Natural killer cell (primary cell): Measurements from ENCODE around the gene CABS1. TPM values are rescaled to one million over a fixed set of nuclear protein-coding genes. Genes with fewer than 3 reads are reported as not detected.

Experiments used
- ATAC-seq, 3 donors: fragments of 150-1000 bp in 2 of 3; fragments of 200-7000 bp in 1 of 3; cut with Tn5 transposase; 1 replicate in 1 of 3; 2 replicates in 2 of 3; pipeline ENCODE4 v1.10.0; 2021; ENCODE audit warnings: mild to moderate bottlenecking in 2 of 3, moderate library complexity in 2 of 3
- DNase-seq, 2 donors: peaks; one replicate each; pipeline versions ENCODE4 v3.0.0 to v3.0.0-alpha.2; 2013 to 2021; ENCODE audit warnings: mixed read lengths in 1 of 2
- H3K27ac ChIP-seq: one replicate; pipeline ENCODE4 v1.5.1; 2013; ENCODE audit warnings: mild to moderate bottlenecking, low read length
- H3K27me3 ChIP-seq: one replicate; pipeline ENCODE4 v1.6.1; 2013; ENCODE audit warnings: low read length; ENCODE audit not compliant: control insufficient read depth, insufficient read depth
- H3K36me3 ChIP-seq: one replicate; pipeline ENCODE4 v1.6.1; 2013; ENCODE audit warnings: low read length; ENCODE audit not compliant: control insufficient read depth, insufficient read depth
- H3K4me1 ChIP-seq: one replicate; pipeline ENCODE4 v1.6.1; 2013; ENCODE audit warnings: low read length; ENCODE audit not compliant: control insufficient read depth, insufficient read depth
- H3K4me3 ChIP-seq: one replicate; pipeline ENCODE4 v1.5.1; 2013; ENCODE audit warnings: low read length
- H3K9me3 ChIP-seq: one replicate; pipeline ENCODE4 v1.6.1; 2013; ENCODE audit warnings: low read length; ENCODE audit not compliant: control insufficient read depth, insufficient read depth
- H3K27ac Mint-ChIP-seq, 2 donors: one replicate each; pipeline ENCODE4 v1.8.0; 2022; ENCODE audit warnings: mild to moderate bottlenecking in 2 of 2, mixed read lengths in 2 of 2, moderate library complexity in 1 of 2
- H3K27me3 Mint-ChIP-seq, 2 donors: one replicate each; pipeline ENCODE4 v1.8.0; 2022; ENCODE audit warnings: low read depth in 2 of 2, mixed read lengths in 2 of 2
- H3K36me3 Mint-ChIP-seq: one replicate; pipeline ENCODE4 v1.8.0; 2022; ENCODE audit warnings: mixed read lengths
- H3K4me1 Mint-ChIP-seq, 2 donors: one replicate each; pipeline ENCODE4 v1.8.0; 2022; ENCODE audit warnings: mixed read lengths in 2 of 2
- H3K4me3 Mint-ChIP-seq: one replicate; pipeline ENCODE4 v1.8.0; 2022; ENCODE audit warnings: mild to moderate bottlenecking, moderate library complexity, mixed read lengths
- H3K9me3 Mint-ChIP-seq, 2 donors: one replicate each; pipeline ENCODE4 v1.8.0; 2022; ENCODE audit warnings: mixed read lengths in 2 of 2
- CTCF ChIP-seq: fragments of 200-600 bp; IDR thresholded peaks from one replicate; pipeline ENCODE4 v1.8.0; 2022; ENCODE audit warnings: antibody characterized with exemption
- WGBS: methylation state at CpG from one replicate; pipeline ENCODE4 v1.1.7; 2013; ENCODE audit warnings: missing lambda C conversion rate; ENCODE audit not compliant: insufficient coverage; 5-methylcytosine and 5-hydroxymethylcytosine counted together
- intact Hi-C: fragments of 100-400 bp; cut with micrococcal nuclease; formaldehyde crosslinking; loops from one replicate; pipeline ENCODE4 v1.14.2; 2022
- total RNA-seq, 4 donors: library from RNA; stranded (reverse); fragments of 120-200 nt in 1 of 4; gene quantifications; one replicate each; pipeline versions ENCODE4 v1.2.3 to v1.2.4, GENCODE V29; 2013 to 2022

The CABS1 gene
- total RNA-seq, 3 donors from 2014 or later (not counting 1 experiment from before 2014, with no cell fraction given) = not detected

GRCh38 chr4:70305601-70306000, 29.2 kb upstream of the CABS1 start:
- WGBS = 68% methylated on average over 4 of the region's 4 CpGs
- Mint-ChIP-seq H3K9me3 (peaks cover 11% of the 10 kb centered on the region in 2 donors), H3K4me3 (no peak overlapping the region), H3K4me1 (no peaks in the 10 kb centered on the region), H3K27ac (no peak overlapping the region), H3K27me3 (no peaks in the 10 kb centered on the region), H3K36me3 (no peaks in the 10 kb centered on the region)
- no peak overlapping the region for H3K27ac ChIP-seq
- no peak overlapping the region for H3K4me3 ChIP-seq
- H3K36me3 ChIP-seq = no peaks in the 10 kb centered on the region
- no peaks in the 10 kb centered on the region for H3K4me1 ChIP-seq
- DNase-seq = no peak
- ATAC-seq = no peak
- no peaks in the 10 kb centered on the region for H3K9me3 ChIP-seq
- TF ChIP-seq CTCF = no peak
- intact Hi-C loops = no loop called here
- no peaks in the 10 kb centered on the region for H3K27me3 ChIP-seq

GRCh38 chr4:70306076-70306475, 28.7 kb upstream of the CABS1 start:
- 75% methylated on average over 1 of the region's 2 CpGs for WGBS
- H3K36me3 ChIP-seq = no peaks in the 10 kb centered on the region
- no peak overlapping the region for H3K27ac Mint-ChIP-seq
- no peak for DNase-seq
- intact Hi-C loops = no loop called here
- H3K27me3 ChIP-seq = no peaks in the 10 kb centered on the region
- no peak for TF ChIP-seq CTCF
- no peak for ATAC-seq
- no peak overlapping the region for H3K4me3 ChIP-seq
- H3K4me1 ChIP-seq = no peaks in the 10 kb centered on the region
- peaks cover 11 to 14% of the 10 kb centered on the region in 2 donors for H3K9me3 Mint-ChIP-seq
- no peak overlapping the region for H3K4me3 Mint-ChIP-seq
- H3K27ac ChIP-seq = no peak overlapping the region
- H3K4me1 Mint-ChIP-seq = no peaks in the 10 kb centered on the region
- H3K36me3 Mint-ChIP-seq = no peaks in the 10 kb centered on the region
- H3K27me3 Mint-ChIP-seq = no peaks in the 10 kb centered on the region
- no peaks in the 10 kb centered on the region for H3K9me3 ChIP-seq

- Mint-ChIP-seq H3K36me3 (no peaks in the 10 kb centered on the region), H3K27ac (no peak overlapping the region)
Measured at GRCh38 chr4:70313736-70314135, 21.0 kb upstream of the CABS1 start.

More at GRCh38 chr4:70313736-70314135, 21.0 kb upstream of the CABS1 start:
- Histone ChIP-seq H3K4me1 (no peaks in the 10 kb centered on the region), H3K4me3 (no peak overlapping the region), H3K9me3 (no peaks in the 10 kb centered on the region), H3K27ac (no peak overlapping the region), H3K36me3 (no peaks in the 10 kb centered on the region), H3K27me3 (no peaks in the 10 kb centered on the region)
- no peak for TF ChIP-seq CTCF
- DNase-seq = no peak
- Mint-ChIP-seq H3K4me3 (no peak overlapping the region), H3K27me3 (no peaks in the 10 kb centered on the region), H3K9me3 (peaks cover 2 to 6% of the 10 kb centered on the region in 2 donors), H3K4me1 (no peaks in the 10 kb centered on the region)
- intact Hi-C loops = no loop called here
- ATAC-seq = no peak
